GM12878 (cell line): ENCODE data around the gene IGF1R. TPM values are rescaled to one million over a fixed set of nuclear protein-coding genes. Genes with fewer than 3 reads are reported as not detected.

Source experiments
- ATAC-seq: fragments of 200-7000 bp; cut with Tn5 transposase; 3 replicates; pipeline ENCODE4 v1.9.1; 2020; ENCODE audit warnings: mild to moderate bottlenecking, moderate library complexity
- BruUV-seq: library from RNA; stranded (reverse); fragments of 400-500 nt; replicated peaks from 2 replicates; lab custom pipeline; 2021; lab: Mats Ljungman, UMichigan
- CTCF ChIA-PET: fragments of 300-600 bp; sonication (Branson Sonifier 250); formaldehyde crosslinking; extraction: SDS; loops from one replicate; lab custom pipeline; 2021; ENCODE audit warnings: inconsistent platforms; lab: Yijun Ruan, JAX
- POLR2A ChIA-PET: fragments of 350-600 bp; formaldehyde crosslinking; extraction: SDS; loops from one replicate; lab custom pipeline; 2021; ENCODE audit warnings: inconsistent platforms; lab: Charles Lee
- RAD21 ChIA-PET: fragments of 300-600 bp; sonication (Branson Sonifier 250); formaldehyde crosslinking; loops from one replicate; lab custom pipeline; 2023; ENCODE audit warnings: antibody characterized with exemption; ENCODE audit not compliant: unreplicated experiment; lab: Charles Lee
- SMC1A ChIA-PET: fragments of 300-600 bp; sonication (Branson Sonifier 250); formaldehyde crosslinking; loops from one replicate; lab custom pipeline; 2023; ENCODE audit not compliant: unreplicated experiment, uncharacterized antibody; lab: Charles Lee
- DNase-seq: peaks from one replicate; pipeline ENCODE4 v3.0.0-alpha.2; 2011; ENCODE audit warnings: low read depth, low spot score
- FAIRE-seq: peaks from 3 replicates; lab custom pipeline; 2011; peaks lifted over from hg19 to GRCh38; lab: Jason Lieb, UNC
- H2AFZ ChIP-seq: 2 replicates; pipeline ENCODE4 v1.6.0; 2011; ENCODE audit warnings: low read depth, low read length, control low read depth; ENCODE audit not compliant: control insufficient read depth
- H3K27ac ChIP-seq: 2 replicates; pipeline ENCODE4 v1.5.1; 2011; ENCODE audit warnings: control low read depth; ENCODE audit not compliant: control insufficient read depth, insufficient read depth
- H3K27me3 ChIP-seq, 2 experiments: replicated peaks in 1 of 2; 2 replicates each; pipeline versions ENCODE4 v1.6.0 to v1.6.1; 2011; ENCODE audit warnings: low read length in 1 of 2; ENCODE audit not compliant: control insufficient read depth in 2 of 2, insufficient read depth in 2 of 2
- H3K36me3 ChIP-seq, 2 experiments: 2 replicates each; pipeline ENCODE4 v1.5.1; 2011; ENCODE audit warnings: low read length in 1 of 2; ENCODE audit not compliant: control insufficient read depth in 2 of 2, insufficient read depth in 2 of 2
- H3K4me1 ChIP-seq: 2 replicates; pipeline ENCODE4 v1.6.1; 2011; ENCODE audit warnings: mild to moderate bottlenecking, low read length, moderate library complexity, mixed read lengths; ENCODE audit not compliant: control insufficient read depth, insufficient read depth
- H3K4me2 ChIP-seq: 2 replicates; pipeline ENCODE4 v1.6.0; 2011; ENCODE audit warnings: control low read depth; ENCODE audit not compliant: control insufficient read depth, insufficient read depth
- H3K4me3 ChIP-seq: fragments of 200-600 bp; sonication (generic); 2 replicates; pipeline ENCODE4 v1.5.1; 2016
- H3K79me2 ChIP-seq: 2 replicates; pipeline ENCODE4 v1.6.0; 2011; ENCODE audit warnings: low read length; ENCODE audit not compliant: control insufficient read depth, insufficient read depth
- H3K9ac ChIP-seq: 2 replicates; pipeline ENCODE4 v1.8.0; 2011; ENCODE audit warnings: low read length, control low read depth, mixed read lengths; ENCODE audit not compliant: control insufficient read depth, insufficient read depth
- H3K9me3 ChIP-seq: replicated peaks from 3 replicates; pipeline ENCODE4 v1.5.1; 2011; ENCODE audit warnings: mild to moderate bottlenecking, low read length; ENCODE audit not compliant: control insufficient read depth, insufficient read depth
- H4K20me1 ChIP-seq: 2 replicates; pipeline ENCODE4 v1.6.0; 2011; ENCODE audit not compliant: control insufficient read depth, insufficient read depth
- CHD1 ChIP-seq: IDR thresholded peaks from 2 replicates; pipeline ENCODE4 v1.6.1; 2012; ENCODE audit warnings: low read depth, low read length, improper control_type of control experiment
- HDAC6 ChIP-seq: fragments of 200-600 bp; sonication (generic); IDR thresholded peaks from one replicate; pipeline ENCODE4 v1.8.0; 2017; ENCODE audit warnings: antibody characterized with exemption; ENCODE audit not compliant: unreplicated experiment
- HSF1 ChIP-seq: fragments of 150-350 bp; IDR thresholded peaks from 2 replicates; pipeline ENCODE4 v1.6.1; 2014; ENCODE audit warnings: mild to moderate bottlenecking, low read depth, low read length
- JUND ChIP-seq: IDR thresholded peaks from 2 replicates; pipeline ENCODE4 v1.6.1; 2012; ENCODE audit warnings: low read depth, mild to moderate bottlenecking, low read length, improper control_type of control experiment, moderate library complexity
- RB1 ChIP-seq: fragments of 450-650 bp; formaldehyde crosslinking; IDR thresholded peaks from 2 replicates; pipeline ENCODE4 v1.6.1; 2017; ENCODE audit warnings: mild to moderate bottlenecking, borderline replicate concordance
- SMAD5 ChIP-seq: IDR thresholded peaks from 2 replicates; pipeline ENCODE4 v1.6.1; 2016; ENCODE audit warnings: antibody characterized with exemption, low read depth
- ZNF24 ChIP-seq: fragments of 450-650 bp; IDR thresholded peaks from 2 replicates; pipeline ENCODE4 v1.6.1; 2017; ENCODE audit warnings: antibody characterized with exemption, mild to moderate bottlenecking
- ZNF687 ChIP-seq: fragments of 450-650 bp; IDR thresholded peaks from 2 replicates; pipeline ENCODE4 v1.6.1; 2017; ENCODE audit warnings: mild to moderate bottlenecking, moderate library complexity
- WGBS: methylation state at CpG from one replicate; pipeline ENCODE4 v1.1.6; 2016; ENCODE audit warnings: low lambda C conversion rate; ENCODE audit not compliant: insufficient replicate concordance, insufficient coverage; ENCODE audit errors: missing lambda C conversion rate; 5-methylcytosine and 5-hydroxymethylcytosine counted together
- in situ Hi-C: fragments of 300-500 bp; cut with MboI; formaldehyde crosslinking; loops from 9 replicates; pipeline ENCODE4 v1.14.3; 2018; ENCODE audit warnings: mixed read lengths
- intact Hi-C: fragments of 100-400 bp; cut with micrococcal nuclease; formaldehyde crosslinking; loops from one replicate; pipeline ENCODE4 v1.14.2; 2022; ENCODE audit not compliant: unreplicated experiment
- polyA plus RNA-seq, 11 experiments: library from polyadenylated mRNA; depleted of rRNA in 4 of 11; unstranded in 6 of 11; stranded (reverse) in 5 of 11; fragments of >200 nt; fragmentation: Nextera tagmentation in 4 of 11; fragmentation: Illumina TruSeq in 1 of 11; extraction: Ambion mirVana in 4 of 11; extraction: Trizol in 1 of 11; gene quantifications; 1 replicate in 1 of 11; 2 replicates in 10 of 11; pipeline versions ENCODE4 v1.2.1 to v1.2.3, GENCODE V29; 2011 to 2016; ENCODE audit warnings: inconsistent platforms in 2 of 11, missing spikeins in 2 of 11, low read depth in 1 of 11
- total RNA-seq, 4 experiments: library from RNA; depleted of rRNA in 3 of 4; stranded (reverse); fragments of >200 nt in 3 of 4; fragmentation: Illumina TruSeq in 1 of 4; extraction: Trizol in 1 of 4; gene quantifications; 2 replicates each; pipeline versions ENCODE4 v1.2.1 to v1.2.3, GENCODE V29; 2013 to 2021

Gene IGF1R
- total and polyA plus RNA-seq, 10 of the 15 experiments (the other 5 are each of a cell fraction or from before 2014, with no cell fraction given): 0.03 to 2.7 (median 0.66) TPM

DNA sequence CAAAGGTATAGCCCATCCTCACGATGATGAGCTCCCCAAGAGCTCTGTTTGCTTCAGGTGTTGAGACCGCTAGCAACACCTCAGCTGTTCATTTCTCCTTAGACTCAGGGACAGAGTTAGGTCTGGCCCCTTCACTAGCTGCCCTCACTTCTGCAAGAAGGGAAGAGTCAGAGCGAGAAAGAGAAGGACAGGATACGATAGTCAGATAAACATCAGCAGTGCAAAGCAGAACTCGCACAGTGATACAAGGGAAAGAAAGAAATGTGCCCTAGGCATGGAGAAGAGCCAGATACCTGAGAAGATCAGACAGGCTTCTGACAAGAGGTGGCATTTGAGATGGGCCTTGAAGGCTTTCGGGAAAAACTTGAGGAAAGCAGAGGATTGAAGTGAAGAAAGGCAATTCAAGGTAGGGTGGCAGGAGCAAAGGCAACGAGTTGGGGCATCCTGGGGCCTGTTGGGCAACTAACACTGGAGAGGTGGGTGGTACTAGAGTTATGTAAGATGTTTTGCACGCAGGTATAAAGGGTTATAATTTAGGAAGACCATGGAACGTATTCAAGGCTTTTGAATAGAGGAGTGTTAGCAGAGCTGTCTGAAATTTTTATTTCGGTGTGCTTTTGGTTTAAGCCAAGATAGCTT is 253.2 kb downstream of the IGF1R start:
- no peaks in the 10 kb centered on the region for H3K36me3 ChIP-seq
- no peaks in the 10 kb centered on the region for H3K79me2 ChIP-seq
- intact Hi-C loops (loop anchor here (5.0 kb wide), 1 partner anchor 156 kb away; no protein-coding TSS in a partner anchor), in situ Hi-C loops (no loop called here)
- no peaks in the 10 kb centered on the region; the same call in 1 of the 2 replicates for H3K4me1 ChIP-seq
- BruUV-seq: no TSS peak
- POLR2A ChIA-PET: no interaction called here
- no peak overlapping the region for H3K27ac ChIP-seq
- H3K9me3 ChIP-seq: peaks cover 1% of the 10 kb centered on the region; the same call in 2 of the 3 replicates
- ATAC-seq (no peak), DNase-seq (no peak), FAIRE-seq (no peak)
- H3K9ac ChIP-seq: no peak overlapping the region
- SMC1A ChIA-PET: interaction anchor here (0.9 to 3.6 kb wide), 2 partner anchors 19 to 172 kb away, joined by 3 to 12 read pairs; no protein-coding TSS in a partner anchor
- no peak overlapping the region for H3K4me3 ChIP-seq
- CTCF ChIA-PET: interaction anchor here (1.1 to 1.2 kb wide), 2 partner anchors 8 to 104 kb away, joined by 3 to 5 read pairs; no protein-coding TSS in a partner anchor
- H4K20me1 ChIP-seq: no peaks in the 10 kb centered on the region
- RAD21 ChIA-PET: interaction anchor here (0.5 to 1.1 kb wide), 2 partner anchors 17 to 80 kb away, joined by 3 read pairs; no protein-coding TSS in a partner anchor
- H3K4me2 ChIP-seq: no peak overlapping the region
- no peak for TF ChIP-seq HDAC6
- TF ChIP-seq CHD1: no peak
- TF ChIP-seq JUND: no peak
- TF ChIP-seq HSF1: no peak
- TF ChIP-seq ZNF687: no peak
- TF ChIP-seq ZNF24: no peak
- no peak for TF ChIP-seq SMAD5
- no peak for TF ChIP-seq RB1
- TF ChIP-seq, all 136 proteins: peak for 0
- H2AFZ ChIP-seq: no peak overlapping the region
- H3K27me3 ChIP-seq: no peaks in the 10 kb centered on the region
- WGBS: 53% methylated on average over 10 of the region's 10 CpGs
